Tibial artery (tissue), 4 donors: ENCODE data around the gene TAF1A.

Experiments
- DNase-seq, 2 donors: peaks; one replicate each; pipeline ENCODE4 v3.0.0-alpha.2; 2019
- H3K27ac ChIP-seq, 2 donors: fragments of 200-600 bp; sonication (generic) in 1 of 2; 1 replicate in 1 of 2; 2 replicates in 1 of 2; pipeline ENCODE4 v1.5.1; 2018 to 2019; ENCODE audit warnings: mild to moderate bottlenecking in 1 of 2
- H3K27me3 ChIP-seq, 2 donors: fragments of 200-600 bp; sonication (generic) in 1 of 2; one replicate each; pipeline versions ENCODE4 v1.5.1 to v1.6.0; 2016 to 2019
- H3K36me3 ChIP-seq, 3 donors: fragments of 200-600 bp; sonication (generic) in 2 of 3; one replicate each; pipeline ENCODE4 v1.5.1; 2016 to 2019; ENCODE audit warnings: mild to moderate bottlenecking in 2 of 3
- H3K4me1 ChIP-seq, 4 donors: fragments of 200-600 bp; sonication (generic) in 2 of 4; 1 replicate in 3 of 4; 2 replicates in 1 of 4; pipeline ENCODE4 v1.5.1; 2016 to 2019
- H3K4me3 ChIP-seq, 2 donors: fragments of 200-600 bp; sonication (generic) in 1 of 2; 1 replicate in 1 of 2; 2 replicates in 1 of 2; pipeline ENCODE4 v1.5.1; 2018 to 2019; ENCODE audit warnings: mild to moderate bottlenecking in 2 of 2
- H3K9me3 ChIP-seq, 3 donors: fragments of 200-600 bp; sonication (generic) in 1 of 3; one replicate each; pipeline ENCODE4 v1.5.1; 2016 to 2019
- CTCF ChIP-seq, 2 experiments: fragments of 200-600 bp in 1 of 2; fragments of 450-650 bp in 1 of 2; IDR thresholded peaks; one replicate each; pipeline ENCODE4 v1.5.1; 2017 to 2019; ENCODE audit warnings: antibody characterized with exemption in 2 of 2, mild to moderate bottlenecking in 1 of 2, moderate library complexity in 1 of 2
- intact Hi-C: fragments of 100-400 bp; cut with DNase I; formaldehyde crosslinking; loops from one replicate; pipeline ENCODE4 v1.15.0; 2023; ENCODE audit warnings: low total_unique reads

TAF1A gene

GRCh38 chr1:222618880-222619596 lies 29.3 kb upstream of the TAF1A start:
- peaks cover 0 to 18% (median 9%) of the 10 kb centered on the region in 4 donors for H3K4me1 ChIP-seq
- H3K36me3 ChIP-seq, result peaks cover 4 to 24% (median 9%) of the 10 kb centered on the region in 3 donors
- DNase-seq, result peak in 1 of 2 donors; percentile 29
- no peaks in the 10 kb centered on the region for H3K27me3 ChIP-seq
- no peaks in the 10 kb centered on the region for H3K9me3 ChIP-seq
- intact Hi-C loops, result loop anchor here (5.0 kb wide), 1 partner anchor 152 kb away; no protein-coding TSS in a partner anchor
- H3K4me3 ChIP-seq, result peak overlapping the region; percentile 98 to 100
- H3K27ac ChIP-seq, result peak overlapping the region; percentile 92
- TF ChIP-seq CTCF (IDR thresholded peaks at IDR 0.05), result no peak

- Histone ChIP-seq H3K36me3 (peaks cover 0 to 16% (median 9%) of the 10 kb centered on the region in 3 donors), H3K4me3 (peak within 1 kb of the TSS; percentile 98 to 100), H3K4me1 (peaks cover 0 to 18% (median 9%) of the 10 kb centered on the region in 4 donors), H3K27ac (peak within 1 kb of the TSS; percentile 92), H3K9me3 (no peaks in the 10 kb centered on the region), H3K27me3 (no peaks in the 10 kb centered on the region)
- no peak for TF ChIP-seq CTCF (IDR thresholded peaks at IDR 0.05)
- intact Hi-C loops, result loop anchor here (5.0 kb wide), 1 partner anchor 151 kb away; no protein-coding TSS in a partner anchor
- DNase-seq, result peak; percentile 84 to 87
Measured at GRCh38 chr1:222618001-222618879, 28.5 kb upstream of the TAF1A start, which contains the start of gene MIA3. MIA3 (plus strand) TSS chr1:222618097; CDS start chr1:222618111, 14 bp downstream.

GRCh38 chr1:222617367-222617951 lies 27.7 kb upstream of the TAF1A start:
- peak; percentile 95 to 97 for DNase-seq
- H3K4me3 ChIP-seq, result peak overlapping the region; percentile 98 to 100
- H3K4me1 ChIP-seq, result peaks cover 0 to 18% (median 9%) of the 10 kb centered on the region in 4 donors
- H3K9me3 ChIP-seq, result no peaks in the 10 kb centered on the region
- no peaks in the 10 kb centered on the region for H3K27me3 ChIP-seq
- peak overlapping the region; percentile 82 for H3K27ac ChIP-seq
- intact Hi-C loops, result loop anchor here (5.0 kb wide), 1 partner anchor 150 kb away; no protein-coding TSS in a partner anchor
- H3K36me3 ChIP-seq, result peaks cover 0 to 10% (median 1%) of the 10 kb centered on the region in 3 donors
- TF ChIP-seq CTCF (IDR thresholded peaks at IDR 0.05), result no peak

GRCh38 chr1:222616525-222616924 lies 26.8 kb upstream of the TAF1A start:
- Histone ChIP-seq H3K9me3 (no peaks in the 10 kb centered on the region), H3K27me3 (no peaks in the 10 kb centered on the region), H3K27ac (peak overlapping the region; percentile 82), H3K4me3 (no peak overlapping the region), H3K4me1 (peaks cover 0 to 18% (median 9%) of the 10 kb centered on the region in 4 donors), H3K36me3 (peaks cover 0 to under 1% (median 0%) of the 10 kb centered on the region in 3 donors)
- TF ChIP-seq CTCF (IDR thresholded peaks at IDR 0.05), result no peak
- no peak for DNase-seq
- intact Hi-C loops, result loop anchor here (5.0 kb wide), 1 partner anchor 149 kb away; no protein-coding TSS in a partner anchor

- Histone ChIP-seq H3K4me3 (no peak overlapping the region), H3K4me1 (peaks cover 0 to 7% (median 7%) of the 10 kb centered on the region in 4 donors), H3K27me3 (no peaks in the 10 kb centered on the region), H3K27ac (no peak overlapping the region), H3K9me3 (no peaks in the 10 kb centered on the region), H3K36me3 (no peaks in the 10 kb centered on the region)
- no peak for TF ChIP-seq CTCF (IDR thresholded peaks at IDR 0.05)
- no peak for DNase-seq
- intact Hi-C loops, result no loop called here
Measured at GRCh38 chr1:222613627-222614026, 23.9 kb upstream of the TAF1A start.
